ENCODE measurements around the gene ZNF407.

Gene ZNF407

DNA sequence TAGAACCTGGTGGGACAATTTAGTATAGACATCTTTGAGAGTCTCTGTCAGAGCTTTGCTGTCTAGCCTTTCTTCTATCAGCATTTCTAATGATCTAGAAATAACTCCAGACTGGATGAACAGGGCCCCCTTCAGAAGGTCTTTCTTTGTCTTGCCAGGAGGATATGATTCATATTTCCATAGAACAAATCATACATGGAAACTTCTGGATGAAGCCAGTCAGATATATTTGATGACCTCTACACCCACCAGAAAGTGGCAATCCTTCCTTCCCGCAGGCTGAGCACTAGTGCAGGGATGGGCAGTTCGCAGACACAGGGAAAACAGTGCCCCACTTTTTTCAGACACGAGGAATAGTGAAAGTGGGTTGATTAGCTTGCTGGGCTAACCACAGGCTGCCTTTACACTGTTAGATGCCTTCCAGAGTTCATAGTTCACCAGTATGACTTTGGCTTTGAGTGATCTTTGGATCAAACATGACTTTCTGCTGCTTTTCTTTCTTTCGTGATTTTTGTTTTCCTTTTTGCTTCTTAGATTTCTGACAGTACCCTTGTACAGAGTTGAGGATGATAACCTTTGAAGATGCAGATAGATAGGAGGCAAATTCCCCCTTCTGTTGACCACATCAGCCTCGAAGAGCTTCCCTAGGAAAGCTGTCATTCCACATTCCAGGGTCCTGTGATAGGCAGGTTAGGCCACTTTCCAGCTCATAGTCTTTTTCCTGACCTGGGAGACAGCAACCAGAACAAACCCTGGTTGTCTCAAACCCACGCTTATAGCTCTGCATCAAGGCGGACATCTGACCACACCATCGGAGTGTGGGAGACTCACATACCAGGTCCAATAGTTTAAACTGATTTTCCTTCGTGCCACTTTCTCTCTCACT lies 237.0 kb downstream of the ZNF407 start:
- DNase-seq = no peak

- no peak for DNase-seq
Measured at GRCh38 chr18:74836296-74837139, 238.8 kb downstream of the ZNF407 start.

DNA sequence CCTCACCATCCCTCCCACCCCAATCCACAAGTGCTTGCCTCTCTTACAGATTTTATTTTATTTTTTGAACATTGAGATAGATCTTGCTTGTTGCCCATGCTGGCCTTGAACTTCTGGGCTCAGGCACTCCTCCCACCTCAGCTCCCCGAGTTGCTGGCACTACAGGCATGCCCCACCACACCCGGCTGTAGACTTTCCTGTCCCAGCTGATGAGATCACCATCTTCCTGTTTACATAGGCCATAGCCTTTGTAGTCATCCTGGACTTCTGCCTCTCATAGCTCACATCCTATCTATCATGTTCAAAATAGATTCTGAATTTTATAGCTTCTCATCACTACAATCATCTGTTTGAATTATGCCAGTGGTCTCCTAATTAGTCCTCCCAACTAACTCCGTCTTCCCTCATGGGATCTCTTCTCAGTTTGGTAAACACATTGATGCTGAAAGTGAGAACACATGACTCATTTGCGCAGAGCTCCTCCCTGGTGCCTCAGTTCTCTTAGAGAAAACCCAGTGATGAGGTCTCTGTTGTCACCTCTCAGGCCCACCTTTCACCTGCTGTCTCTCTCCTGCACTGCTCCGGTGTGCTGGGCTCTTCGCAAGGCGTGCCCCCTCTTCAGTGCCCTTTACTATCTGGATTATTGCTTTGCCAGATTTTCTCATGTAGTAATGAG lies 243.0 kb downstream of the ZNF407 start:
- no peak for DNase-seq

DNA sequence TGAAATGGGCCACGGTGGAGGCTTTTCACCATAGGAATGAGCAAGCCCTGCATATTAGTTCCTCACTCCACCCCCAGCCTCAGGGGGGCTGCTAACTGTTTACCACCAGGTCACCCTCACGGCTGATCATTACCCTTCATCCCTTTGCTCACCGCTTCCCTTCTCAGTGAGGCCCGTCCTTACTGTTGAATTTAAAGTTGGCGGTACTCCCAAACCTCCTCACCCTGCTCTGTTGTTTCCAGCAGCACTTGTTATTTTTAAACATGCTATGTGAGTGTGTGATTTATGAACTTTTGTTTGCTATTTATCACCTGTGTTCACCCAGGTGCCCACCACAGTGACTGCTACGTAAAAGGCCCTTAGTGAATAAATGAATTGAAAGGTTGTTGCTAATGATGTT lies 243.6 kb downstream of the ZNF407 start:
- DNase-seq = no peak

DNA sequence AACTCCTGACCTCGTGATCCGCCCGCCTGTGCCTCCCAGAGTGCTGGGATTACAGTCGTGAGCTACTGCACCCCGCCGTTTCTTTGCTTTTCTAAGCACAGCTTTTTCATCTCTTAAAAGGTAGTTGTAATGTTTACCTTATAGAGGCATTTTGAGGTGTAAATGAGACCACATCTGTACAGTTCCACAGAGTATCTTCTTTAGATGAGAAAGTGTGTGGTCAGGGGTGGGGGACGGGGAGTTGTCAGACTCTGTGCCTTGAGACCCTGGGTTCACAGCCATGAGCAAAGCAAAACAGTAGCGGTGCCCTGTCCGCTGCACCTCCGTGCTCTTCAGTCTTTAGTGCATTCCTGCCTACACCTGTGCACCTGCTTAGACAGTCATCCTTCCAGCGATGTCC lies 251.6 kb downstream of the ZNF407 start:
- no peak for DNase-seq

GRCh38 chr18:74856434-74856833 lies 258.8 kb downstream of the ZNF407 start:
- DNase-seq = no peak

- no peak for DNase-seq
Measured at GRCh38 chr18:74856928-74857327, 259.3 kb downstream of the ZNF407 start.

GRCh38 chr18:74857901-74858300 lies 260.2 kb downstream of the ZNF407 start:
- no peak for DNase-seq

DNA sequence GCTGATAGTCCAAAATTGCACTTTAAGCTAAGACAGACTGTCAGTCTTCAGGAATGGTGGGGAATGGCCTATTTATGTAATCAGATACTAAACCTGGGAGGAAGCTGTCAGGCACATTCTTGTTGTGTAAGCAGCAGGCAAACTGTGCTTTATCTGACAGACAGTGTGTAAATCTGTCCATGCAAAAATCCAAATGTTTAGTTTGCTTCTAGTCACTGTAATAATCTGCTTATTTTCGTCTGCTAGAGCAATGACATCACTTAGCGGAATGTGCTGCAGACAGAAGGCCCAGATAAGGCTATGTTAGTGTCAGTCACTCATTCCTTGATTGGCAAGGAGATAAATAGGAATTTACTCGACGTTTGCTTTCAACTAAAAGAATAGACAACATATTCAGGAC lies 263.5 kb downstream of the ZNF407 start:
- no peak for DNase-seq

- DNase-seq = no peak
Measured at GRCh38 chr18:74862094-74862493, 264.4 kb downstream of the ZNF407 start.

GRCh38 chr18:74866577-74866976 lies 268.9 kb downstream of the ZNF407 start:
- DNase-seq = no peak

DNA sequence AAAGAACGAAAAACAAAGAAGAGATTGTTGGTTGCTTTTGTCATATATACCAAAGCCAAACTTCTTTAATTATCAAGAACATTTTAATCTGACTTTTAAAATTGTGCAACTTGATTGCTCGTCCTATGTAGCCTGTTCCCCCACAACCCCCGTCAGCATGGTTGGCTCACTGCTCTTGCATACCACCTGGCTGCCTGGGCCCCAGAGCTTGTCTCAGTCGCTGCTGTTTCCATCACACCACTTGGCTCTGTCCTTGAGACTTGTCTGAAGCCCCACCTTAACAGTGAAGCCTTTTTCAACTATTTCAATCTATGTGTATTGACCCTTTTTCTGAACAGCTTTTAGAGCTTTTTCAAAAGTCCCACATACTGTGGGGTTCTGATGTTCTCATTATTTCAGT lies 270.8 kb downstream of the ZNF407 start:
- no peak for DNase-seq

DNA sequence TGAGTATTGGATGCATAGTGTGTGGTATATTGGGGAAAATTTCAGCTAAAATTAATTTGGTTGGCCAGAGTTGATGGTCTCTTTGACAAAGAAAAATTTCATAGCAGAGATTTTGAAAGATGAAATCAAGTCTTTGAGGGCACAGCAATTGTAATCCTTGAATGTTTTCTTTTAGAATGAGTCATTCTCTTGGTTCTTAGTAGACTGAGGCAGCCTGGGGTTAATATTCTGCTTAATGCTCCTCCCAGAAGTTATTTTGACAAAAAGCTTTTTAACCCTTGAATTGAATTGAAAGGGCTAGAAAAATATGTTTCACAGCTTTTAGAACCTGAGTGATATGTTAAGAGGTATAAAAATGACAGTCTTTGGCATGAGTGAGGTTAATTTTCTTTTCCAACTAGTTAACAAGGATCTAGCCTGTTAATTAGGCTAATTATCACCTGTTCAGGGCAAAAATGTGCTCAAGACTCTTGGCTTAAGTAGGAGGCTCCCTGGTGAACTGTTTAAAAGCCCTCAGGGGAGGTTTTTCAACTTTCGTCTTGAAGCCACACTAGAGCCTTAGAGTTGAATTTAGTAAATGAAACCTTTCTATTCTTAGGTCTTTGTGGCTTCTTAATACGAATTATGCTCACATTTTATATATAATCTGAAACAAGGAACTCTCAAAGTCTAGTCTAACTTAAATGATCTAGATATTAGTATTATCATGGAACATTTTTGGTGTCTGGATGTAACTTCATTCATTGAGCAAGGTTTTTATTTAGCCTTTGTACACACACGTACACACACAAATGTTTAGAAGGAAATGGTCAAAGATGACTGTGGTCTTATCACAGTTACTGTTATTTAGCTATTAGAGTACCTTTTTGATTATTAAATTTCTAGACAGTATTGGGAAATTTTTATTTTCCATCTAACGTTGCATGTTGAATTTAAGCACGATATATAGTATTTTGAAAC lies 272.5 kb downstream of the ZNF407 start:
- DNase-seq = no peak

DNA sequence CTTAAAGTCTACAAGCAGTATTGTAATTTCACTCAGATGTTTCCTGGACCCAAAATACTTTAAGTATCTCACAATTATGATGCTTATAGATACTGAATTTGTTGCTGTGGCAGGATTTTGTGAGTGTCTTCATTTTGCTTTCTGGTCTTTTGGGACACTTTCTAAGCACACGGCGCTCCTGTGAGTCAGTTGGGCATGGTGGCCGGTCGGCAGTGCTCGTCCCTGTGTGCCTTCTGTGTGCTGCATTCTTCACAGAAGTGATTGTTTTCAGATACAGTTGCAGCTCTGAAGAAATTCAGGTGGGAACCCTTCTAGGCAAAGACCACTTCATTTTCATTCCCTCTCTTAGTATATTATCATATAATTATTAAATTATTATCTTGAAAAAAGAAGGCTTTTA lies 273.3 kb downstream of the ZNF407 start:
- DNase-seq = no peak

GRCh38 chr18:74873629-74874028 lies 276.0 kb downstream of the ZNF407 start:
- no peak for DNase-seq

- no peak for DNase-seq
Measured at GRCh38 chr18:74874351-74874750, 276.7 kb downstream of the ZNF407 start.

GRCh38 chr18:74876630-74877243 lies 279.1 kb downstream of the ZNF407 start:
- DNase-seq = no peak

DNA sequence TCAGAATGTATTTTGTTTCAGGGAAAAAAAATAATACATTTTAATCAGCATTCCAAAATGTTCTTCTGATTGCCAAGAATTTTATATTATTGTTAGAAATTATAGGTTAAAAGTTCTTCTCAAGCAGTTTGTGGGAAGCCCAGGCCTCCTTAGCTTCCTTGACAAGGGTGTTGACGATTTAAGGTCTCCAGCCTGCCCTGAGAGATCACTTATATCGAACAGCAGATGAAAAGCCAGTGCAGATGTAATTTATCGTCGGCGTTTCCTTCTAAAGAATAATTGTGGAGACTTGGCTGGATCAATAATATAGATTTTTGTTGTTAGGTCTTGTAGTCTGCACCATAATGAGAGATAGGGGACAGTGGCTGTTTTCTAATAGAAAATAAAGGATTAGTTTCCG lies 280.6 kb downstream of the ZNF407 start:
- no peak for DNase-seq

DNA sequence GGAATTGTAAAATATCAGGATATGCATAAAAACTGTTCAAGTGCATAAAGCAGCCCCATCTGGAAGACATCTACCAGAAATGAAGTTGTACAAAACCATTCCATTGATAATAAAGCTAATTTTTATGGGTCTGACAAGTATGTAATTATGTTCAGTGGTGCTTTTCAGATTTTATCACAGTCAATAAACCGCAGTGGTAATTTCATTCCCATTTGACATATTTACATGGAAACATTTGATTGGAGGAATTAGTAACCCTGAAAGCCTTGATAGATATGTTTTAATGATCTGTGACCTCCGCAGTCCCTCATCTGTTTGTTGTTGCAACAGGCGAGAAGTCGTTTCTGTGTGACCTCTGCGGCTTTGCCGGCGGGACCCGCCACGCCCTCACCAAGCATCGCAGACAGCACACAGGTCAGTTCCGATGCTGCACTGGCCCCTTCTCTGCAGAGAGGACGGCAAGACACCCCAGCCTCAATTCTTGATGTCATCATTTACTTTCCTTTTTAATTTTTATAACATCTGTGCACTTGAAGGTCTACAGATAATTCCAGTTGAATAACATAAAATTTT lies 283.1 kb downstream of the ZNF407 start:
- no peak for DNase-seq

GRCh38 chr18:74892066-74892627 lies 294.5 kb downstream of the ZNF407 start:
- DNase-seq = no peak

DNA sequence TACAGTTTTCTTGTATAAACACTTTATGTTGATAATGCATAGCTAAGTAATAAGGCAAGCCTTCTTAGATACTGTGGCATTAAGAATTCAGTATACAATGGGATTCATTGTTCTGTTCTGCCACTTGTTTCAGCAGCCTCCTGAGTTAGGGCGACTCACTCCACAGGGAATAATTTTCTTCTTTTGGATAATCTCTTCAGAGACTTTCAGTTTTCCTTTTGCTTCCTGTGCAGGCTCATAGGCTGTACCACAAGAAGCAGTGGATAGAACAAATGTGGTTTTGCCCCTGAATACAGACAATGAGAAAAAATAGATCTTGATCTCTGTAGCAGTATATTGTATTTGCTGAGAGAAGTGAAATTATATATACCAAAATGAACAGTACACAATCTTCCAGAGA lies 298.0 kb downstream of the ZNF407 start:
- DNase-seq = no peak
